Glutamatergic neuron (in vitro differentiated cells): ENCODE measurements around the gene SLC9B1. TPM values are rescaled to one million over a fixed set of nuclear protein-coding genes. Genes with fewer than 3 reads are reported as not detected.
"Not testable (repeated sequence)": the region's sequence is repeated elsewhere in the genome, so short reads cannot be mapped to it uniquely, and the experiment has no call there.

Experiments
- DNase-seq: peaks from one replicate; pipeline ENCODE4 v3.0.0; 2022
- H3K27ac Mint-ChIP-seq: one replicate; pipeline ENCODE4 v1.8.0; 2020; ENCODE audit warnings: mild to moderate bottlenecking, mixed read lengths, inconsistent platforms; ENCODE audit not compliant: unreplicated experiment
- H3K27me3 Mint-ChIP-seq: one replicate; pipeline ENCODE4 v1.8.0; 2020; ENCODE audit warnings: mild to moderate bottlenecking, moderate library complexity, mixed read lengths, inconsistent platforms; ENCODE audit not compliant: unreplicated experiment
- H3K36me3 Mint-ChIP-seq: one replicate; pipeline ENCODE4 v1.8.0; 2020; ENCODE audit warnings: mild to moderate bottlenecking, mixed read lengths, inconsistent platforms; ENCODE audit not compliant: unreplicated experiment
- H3K4me1 Mint-ChIP-seq: one replicate; pipeline ENCODE4 v1.8.0; 2020; ENCODE audit warnings: mild to moderate bottlenecking, low read depth, mixed read lengths, inconsistent platforms; ENCODE audit not compliant: unreplicated experiment
- H3K4me3 Mint-ChIP-seq: one replicate; pipeline ENCODE4 v1.8.0; 2020; ENCODE audit warnings: mild to moderate bottlenecking, mixed read lengths, inconsistent platforms; ENCODE audit not compliant: unreplicated experiment
- H3K9me3 Mint-ChIP-seq: one replicate; pipeline ENCODE4 v1.8.0; 2020; ENCODE audit warnings: mild to moderate bottlenecking, moderate library complexity, mixed read lengths, inconsistent platforms; ENCODE audit not compliant: unreplicated experiment
- CTCF ChIP-seq: fragments of 200-600 bp; sonication (generic); IDR thresholded peaks from one replicate; pipeline ENCODE4 v1.5.0; 2021; ENCODE audit not compliant: partially characterized antibody, unreplicated experiment
- total RNA-seq: library from RNA; stranded (reverse); fragmentation: NEBNext Ultra II Directional; extraction: Animal tissue kit (Norgen Biotek cat#: 25700); gene quantifications from one replicate; pipeline ENCODE4 v1.2.1, GENCODE V29; 2021; ENCODE audit not compliant: unreplicated experiment

The SLC9B1 gene
- total RNA-seq, 1 donor from 2014 or later = 3.1 TPM

- no peak for DNase-seq
- H3K9me3 Mint-ChIP-seq = no peaks in the 10 kb centered on the region
- no peaks in the 10 kb centered on the region for H3K4me1 Mint-ChIP-seq
- H3K27ac Mint-ChIP-seq = no peak overlapping the region
- no peak overlapping the region for H3K4me3 Mint-ChIP-seq
- H3K36me3 Mint-ChIP-seq = no peaks in the 10 kb centered on the region
- no peak for TF ChIP-seq CTCF
- H3K27me3 Mint-ChIP-seq = no peaks in the 10 kb centered on the region
Observed at GRCh38 chr4:102988429-102989020, 31.0 kb downstream of the SLC9B1 start.

- H3K27ac Mint-ChIP-seq = no peak overlapping the region
- H3K27me3 Mint-ChIP-seq = no peaks in the 10 kb centered on the region
- H3K4me1 Mint-ChIP-seq = no peaks in the 10 kb centered on the region
- DNase-seq = no peak
- no peaks in the 10 kb centered on the region for H3K9me3 Mint-ChIP-seq
- no peak for TF ChIP-seq CTCF
- no peaks in the 10 kb centered on the region for H3K36me3 Mint-ChIP-seq
- H3K4me3 Mint-ChIP-seq = no peak overlapping the region
Observed at GRCh38 chr4:102981005-102981404, 38.5 kb downstream of the SLC9B1 start.

GRCh38 chr4:102961813-102962212, 57.7 kb downstream of the SLC9B1 start:
- H3K4me3 Mint-ChIP-seq, H3K9me3 Mint-ChIP-seq, DNase-seq, H3K4me1 Mint-ChIP-seq, H3K27ac Mint-ChIP-seq, H3K36me3 Mint-ChIP-seq, H3K27me3 Mint-ChIP-seq: not testable (repeated sequence)

GRCh38 chr4:102959496-102959895, 60.0 kb downstream of the SLC9B1 start:
- Mint-ChIP-seq H3K9me3 (peaks cover 4% of the 10 kb centered on the region), H3K4me1 (no peaks in the 10 kb centered on the region), H3K4me3 (no peak overlapping the region), H3K27me3 (no peaks in the 10 kb centered on the region), H3K36me3 (peaks cover 6% of the 10 kb centered on the region), H3K27ac (no peak overlapping the region)
- no peak for DNase-seq
- TF ChIP-seq CTCF = no peak

GRCh38 chr4:102945066-102945465, 74.4 kb downstream of the SLC9B1 start:
- H3K4me3 Mint-ChIP-seq = no peak overlapping the region
- DNase-seq = no peak
- H3K4me1 Mint-ChIP-seq = no peaks in the 10 kb centered on the region
- no peaks in the 10 kb centered on the region for H3K27me3 Mint-ChIP-seq
- H3K27ac Mint-ChIP-seq = no peak overlapping the region
- no peaks in the 10 kb centered on the region for H3K36me3 Mint-ChIP-seq
- no peak for TF ChIP-seq CTCF
- H3K9me3 Mint-ChIP-seq = no peaks in the 10 kb centered on the region

GRCh38 chr4:102938063-102938462, 81.4 kb downstream of the SLC9B1 start:
- H3K36me3 Mint-ChIP-seq, H3K27me3 Mint-ChIP-seq, H3K27ac Mint-ChIP-seq, DNase-seq, H3K4me1 Mint-ChIP-seq, H3K4me3 Mint-ChIP-seq, H3K9me3 Mint-ChIP-seq: not testable (repeated sequence)
